Endometrium (tissue), 2 donors: ENCODE data around the gene RTN4RL1.
"Not testable (repeated sequence)": the region's sequence is repeated elsewhere in the genome, so short reads cannot be mapped to it uniquely, and the experiment has no call there.

ENCODE experiments used
- FAIRE-seq: peaks from 2 replicates; lab custom pipeline; 2012; peaks lifted over from hg19 to GRCh38; lab: Jason Lieb, UNC
- donor health status: control.
- donor health status: control.

The RTN4RL1 gene

GRCh38 chr17:1895479-1895878 lies 129.7 kb downstream of the RTN4RL1 start:
- not testable (repeated sequence) for FAIRE-seq

- FAIRE-seq, result no peak
Measured at GRCh38 chr17:1894753-1895339, 130.3 kb downstream of the RTN4RL1 start.

DNA sequence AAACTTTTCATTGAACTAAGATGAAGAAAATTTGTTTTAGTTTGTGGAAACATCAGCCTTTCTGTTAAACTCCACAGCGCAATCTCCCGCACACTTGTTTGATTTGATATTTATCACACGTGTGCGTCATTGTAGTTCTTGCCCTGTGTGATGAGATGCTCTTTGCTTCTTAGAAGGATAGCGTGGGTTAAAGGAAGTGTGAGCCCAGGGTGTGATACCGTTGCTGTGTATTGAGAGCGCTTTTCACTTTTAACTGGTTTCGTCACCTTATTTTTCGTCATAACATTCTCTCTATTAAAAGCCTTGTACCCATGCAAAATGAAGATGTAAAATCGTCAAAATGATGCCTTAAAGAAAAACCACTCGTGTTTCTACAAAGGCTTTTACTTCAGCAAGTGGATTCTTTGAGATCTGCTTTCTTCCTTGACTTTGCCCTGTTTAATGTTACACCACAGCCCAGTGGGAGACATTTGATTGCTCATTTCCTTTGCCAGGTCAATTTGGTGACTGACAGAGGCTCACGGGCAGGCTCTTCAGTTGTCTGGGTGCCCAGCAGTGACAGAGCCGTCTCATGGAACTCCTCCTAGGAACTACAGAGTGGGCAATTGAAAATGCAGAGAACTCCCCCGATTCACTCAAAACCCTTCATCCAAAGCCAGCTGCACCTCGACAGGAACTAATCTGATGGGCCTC lies 134.2 kb downstream of the RTN4RL1 start:
- FAIRE-seq, result no peak

GRCh38 chr17:1888741-1889140 lies 136.4 kb downstream of the RTN4RL1 start:
- FAIRE-seq, result no peak
